WERI-Rb-1 (cell line): ENCODE results near the gene PSAP.

Experiments
- DNase-seq: peaks from one replicate; pipeline ENCODE4 v3.0.0-alpha.2; 2020
- H3K27ac ChIP-seq: fragments of 250-450 bp; sonication (Bioruptor Pico); 2 replicates; pipeline ENCODE4 v1.5.1; 2020; ENCODE audit warnings: mild to moderate bottlenecking, moderate library complexity
- H3K27me3 ChIP-seq: fragments of 250-450 bp; sonication (Bioruptor Pico); 2 replicates; pipeline ENCODE4 v1.5.1; 2021; ENCODE audit warnings: mild to moderate bottlenecking, low read depth, moderate library complexity; ENCODE audit not compliant: insufficient read depth, severe bottlenecking
- H3K36me3 ChIP-seq: fragments of 250-450 bp; sonication (Bioruptor Pico); 2 replicates; pipeline ENCODE4 v1.5.1; 2020; ENCODE audit warnings: mild to moderate bottlenecking, moderate library complexity
- H3K4me3 ChIP-seq: 2 replicates; pipeline ENCODE4 v1.5.1; 2011; ENCODE audit warnings: low read depth, mild to moderate bottlenecking, control low read depth, low read length
- H3K9me3 ChIP-seq: fragments of 250-450 bp; sonication (Bioruptor Pico); 2 replicates; pipeline ENCODE4 v1.5.1; 2021; ENCODE audit warnings: mild to moderate bottlenecking, moderate library complexity; ENCODE audit not compliant: severe bottlenecking
- CTCF ChIP-seq: IDR thresholded peaks from 2 replicates; pipeline ENCODE4 v1.5.1; 2011; ENCODE audit warnings: low read depth, mild to moderate bottlenecking, control low read depth, inconsistent platforms, low read length

The PSAP gene

GRCh38 chr10:71766717-71767419 is 84.2 kb downstream of the PSAP start:
- Histone ChIP-seq H3K27me3 (no peaks in the 10 kb centered on the region), H3K27ac (no peak overlapping the region), H3K36me3 (no peaks in the 10 kb centered on the region), H3K9me3 (no peaks in the 10 kb centered on the region), H3K4me3 (no peak overlapping the region)
- no peak for DNase-seq
- no peak for TF ChIP-seq CTCF
